Smooth muscle cell (in vitro differentiated cells): Measurements from ENCODE around the gene AK8. TPM values are rescaled to one million over a fixed set of nuclear protein-coding genes. Genes with fewer than 3 reads are reported as not detected.

ENCODE experiments used
- DNase-seq: peaks from one replicate; lab custom pipeline; 2025; ENCODE audit not compliant: unreplicated experiment; lab: John Stamatoyannopoulos, UW
- H2AFZ ChIP-seq: fragments of 200-600 bp; sonication (generic); 2 replicates; pipeline ENCODE4 v1.6.0; 2016; ENCODE audit warnings: antibody characterized with exemption, low read depth, mild to moderate bottlenecking
- H3F3A ChIP-seq: fragments of 200-600 bp; sonication (generic); 2 replicates; pipeline ENCODE4 v1.6.0; 2017; ENCODE audit warnings: antibody characterized with exemption, low read depth
- H3K27ac ChIP-seq: fragments of 200-600 bp; sonication (generic); 2 replicates; pipeline ENCODE4 v1.5.1; 2016; ENCODE audit warnings: low read depth, mild to moderate bottlenecking
- H3K27me3 ChIP-seq: fragments of 200-600 bp; sonication (generic); 2 replicates; pipeline ENCODE4 v1.6.1; 2016; ENCODE audit warnings: low read depth, mild to moderate bottlenecking
- H3K36me3 ChIP-seq: fragments of 200-600 bp; sonication (generic); 2 replicates; pipeline ENCODE4 v1.5.1; 2016; ENCODE audit warnings: low read depth
- H3K4me1 ChIP-seq: fragments of 200-600 bp; sonication (generic); 2 replicates; pipeline ENCODE4 v1.5.1; 2016; ENCODE audit warnings: low read depth
- H3K4me2 ChIP-seq: fragments of 200-600 bp; sonication (generic); 2 replicates; pipeline ENCODE4 v1.6.0; 2016; ENCODE audit warnings: mild to moderate bottlenecking
- H3K4me3 ChIP-seq: fragments of 200-600 bp; sonication (generic); 2 replicates; pipeline ENCODE4 v1.5.1; 2016; ENCODE audit warnings: mild to moderate bottlenecking
- H3K79me2 ChIP-seq: fragments of 200-600 bp; sonication (generic); 2 replicates; pipeline ENCODE4 v1.6.0; 2016; ENCODE audit warnings: low read depth, mild to moderate bottlenecking
- H3K9ac ChIP-seq: fragments of 200-600 bp; sonication (generic); 2 replicates; pipeline ENCODE4 v1.6.0; 2016; ENCODE audit warnings: low read depth
- H3K9me3 ChIP-seq: fragments of 200-600 bp; sonication (generic); replicated peaks from 2 replicates; pipeline ENCODE4 v1.5.1; 2016; ENCODE audit warnings: low read depth
- H4K20me1 ChIP-seq: fragments of 200-600 bp; sonication (generic); 2 replicates; pipeline ENCODE4 v1.6.0; 2016; ENCODE audit warnings: low read depth
- CTCF ChIP-seq: fragments of 200-600 bp; sonication (generic); IDR thresholded peaks from 2 replicates; pipeline ENCODE4 v1.5.1; 2017; ENCODE audit warnings: borderline replicate concordance, mild to moderate bottlenecking, antibody characterized with exemption; ENCODE audit not compliant: insufficient read depth, poor library complexity, severe bottlenecking
- WGBS: methylation state at CpG from one replicate; pipeline ENCODE4 v1.1.7; 2016; ENCODE audit warnings: low lambda C conversion rate; 5-methylcytosine and 5-hydroxymethylcytosine counted together
- polyA plus RNA-seq: library from polyadenylated mRNA; unstranded; fragments of >200 nt; fragmentation: Nextera tagmentation; extraction: Ambion mirVana; gene quantifications from 2 replicates; pipeline ENCODE4 v1.2.1, GENCODE V29; 2016
- total RNA-seq: library from RNA; depleted of rRNA; stranded (reverse); fragments of >200 nt; gene quantifications from 2 replicates; pipeline ENCODE4 v1.2.3, GENCODE V29; 2014

The AK8 gene
- total and polyA plus RNA-seq, 2 experiments from 2014 or later = 0.67 to 1.4 TPM

GRCh38 chr9:132878695-132879456, 792 bp upstream of the AK8 start, which contains the start of gene SPACA9:
Gene SPACA9 (plus strand): TSS chr9:132878898. CDS start chr9:132883948, 5,050 bp downstream.
- 37% methylated on average over 26 of the region's 42 CpGs for WGBS
- Histone ChIP-seq H3K79me2 (no peaks in the 10 kb centered on the region), H3K27me3 (no peaks in the 10 kb centered on the region), H3K9me3 (no peaks in the 10 kb centered on the region), H3F3A (peaks cover 10% of the 10 kb centered on the region), H3K9ac (peak within 1 kb of the TSS; percentile 97), H4K20me1 (no peaks in the 10 kb centered on the region), H3K36me3 (no peaks in the 10 kb centered on the region), H3K4me2 (peak within 1 kb of the TSS; percentile 92), H2AFZ (peak within 1 kb of the TSS; percentile 99), H3K4me3 (peak within 1 kb of the TSS; percentile 92), H3K27ac (peak within 1 kb of the TSS; percentile 91), H3K4me1 (no peaks in the 10 kb centered on the region)
- peak; percentile 36 for DNase-seq
- TF ChIP-seq CTCF = no peak

- no peak for TF ChIP-seq CTCF
- no peaks in the 10 kb centered on the region for H3K4me1 ChIP-seq
- no peaks in the 10 kb centered on the region for H3K36me3 ChIP-seq
- peak overlapping the region; percentile 92 for H3K4me2 ChIP-seq
- peak overlapping the region; percentile 92 for H3K4me3 ChIP-seq
- H3K9me3 ChIP-seq = no peaks in the 10 kb centered on the region
- H4K20me1 ChIP-seq = no peaks in the 10 kb centered on the region
- 59% methylated on average over 14 of the region's 14 CpGs for WGBS
- no peaks in the 10 kb centered on the region for H3K27me3 ChIP-seq
- peak overlapping the region; percentile 97 for H3K9ac ChIP-seq
- DNase-seq = no peak
- H3K79me2 ChIP-seq = no peaks in the 10 kb centered on the region
- H3F3A ChIP-seq = peaks cover 10% of the 10 kb centered on the region
- peak overlapping the region; percentile 99 for H2AFZ ChIP-seq
- H3K27ac ChIP-seq = no peak overlapping the region
Measured at GRCh38 chr9:132877458-132877823, 643 bp downstream of the AK8 start.

GRCh38 chr9:132876849-132877248, 1.2 kb downstream of the AK8 start:
- Histone ChIP-seq H3K9ac (no peak overlapping the region), H2AFZ (no peak overlapping the region), H3K79me2 (no peaks in the 10 kb centered on the region), H3K27me3 (no peaks in the 10 kb centered on the region), H3K27ac (no peak overlapping the region), H3K4me2 (no peak overlapping the region), H3K36me3 (no peaks in the 10 kb centered on the region), H3K9me3 (no peaks in the 10 kb centered on the region), H3K4me1 (no peaks in the 10 kb centered on the region), H4K20me1 (no peaks in the 10 kb centered on the region), H3K4me3 (no peak overlapping the region), H3F3A (peaks cover 10% of the 10 kb centered on the region)
- no peak for TF ChIP-seq CTCF
- 96% methylated on average over 3 of the region's 3 CpGs for WGBS
- DNase-seq = no peak

GRCh38 chr9:132875159-132875558, 2.9 kb downstream of the AK8 start:
- H4K20me1 ChIP-seq = no peaks in the 10 kb centered on the region
- no peak overlapping the region for H3K4me3 ChIP-seq
- H3K79me2 ChIP-seq = no peaks in the 10 kb centered on the region
- no peaks in the 10 kb centered on the region for H3K27me3 ChIP-seq
- H3K4me1 ChIP-seq = no peaks in the 10 kb centered on the region
- no peak overlapping the region for H2AFZ ChIP-seq
- no peak overlapping the region for H3K4me2 ChIP-seq
- H3K9ac ChIP-seq = no peak overlapping the region
- H3K27ac ChIP-seq = no peak overlapping the region
- no peaks in the 10 kb centered on the region for H3K36me3 ChIP-seq
- TF ChIP-seq CTCF = no peak
- DNase-seq = no peak
- peaks cover 8% of the 10 kb centered on the region for H3F3A ChIP-seq
- H3K9me3 ChIP-seq = no peaks in the 10 kb centered on the region
- 79% methylated on average over 4 of the region's 5 CpGs for WGBS
